Ishikawa (cell line): ENCODE results near the gene TM4SF5.

Experiments used
- CEBPB ChIP-seq: IDR thresholded peaks from 2 replicates; pipeline ENCODE4 v1.6.1; 2012
- CREB1 ChIP-seq: IDR thresholded peaks from 2 replicates; pipeline ENCODE4 v1.6.1; 2012; ENCODE audit warnings: low read depth
- EGR1 ChIP-seq: IDR thresholded peaks from 2 replicates; pipeline ENCODE4 v1.6.1; 2012
- EP300 ChIP-seq: IDR thresholded peaks from 2 replicates; pipeline ENCODE4 v1.6.1; 2012; ENCODE audit warnings: borderline replicate concordance
- FOXM1 ChIP-seq: IDR thresholded peaks from 2 replicates; pipeline ENCODE4 v1.6.1; 2012; ENCODE audit warnings: low read depth, borderline replicate concordance
- MAX ChIP-seq: IDR thresholded peaks from 2 replicates; pipeline ENCODE4 v1.6.1; 2012
- NFIC ChIP-seq: IDR thresholded peaks from 2 replicates; pipeline ENCODE4 v1.6.1; 2012
- RAD21 ChIP-seq: IDR thresholded peaks from 2 replicates; pipeline ENCODE4 v1.6.1; 2012; ENCODE audit warnings: low read depth
- REST ChIP-seq: IDR thresholded peaks from 2 replicates; pipeline ENCODE4 v1.6.1; 2012; ENCODE audit warnings: low read depth, mild to moderate bottlenecking
- TAF1 ChIP-seq: IDR thresholded peaks from 2 replicates; pipeline ENCODE4 v1.6.1; 2012; ENCODE audit warnings: low read depth, mild to moderate bottlenecking
- TCF12 ChIP-seq: IDR thresholded peaks from 2 replicates; pipeline ENCODE4 v1.6.1; 2012; ENCODE audit warnings: low read depth
- TEAD4 ChIP-seq: IDR thresholded peaks from 2 replicates; pipeline ENCODE4 v1.6.1; 2012
- USF1 ChIP-seq: IDR thresholded peaks from 2 replicates; pipeline ENCODE4 v1.6.1; 2012
- YY1 ChIP-seq: IDR thresholded peaks from 2 replicates; pipeline ENCODE4 v1.6.1; 2012; ENCODE audit warnings: low read depth
- ZBTB7A ChIP-seq: IDR thresholded peaks from 2 replicates; pipeline ENCODE4 v1.6.1; 2012; ENCODE audit warnings: low read depth

TM4SF5 gene

GRCh38 chr17:4742629-4743028 lies 29.1 kb upstream of the TM4SF5 start:
- TF ChIP-seq YY1 (no peak), CREB1 (no peak), REST (no peak), TEAD4 (no peak), EP300 (no peak), TCF12 (no peak), NFIC (no peak), CEBPB (no peak), TAF1 (no peak), EGR1 (no peak), MAX (no peak), RAD21 (no peak), ZBTB7A (no peak), USF1 (no peak), FOXM1 (no peak)

GRCh38 chr17:4743216-4743615 lies 28.5 kb upstream of the TM4SF5 start:
- TF ChIP-seq FOXM1 = no peak
- TF ChIP-seq ZBTB7A = no peak
- TF ChIP-seq TAF1 = no peak
- no peak for TF ChIP-seq TEAD4
- no peak for TF ChIP-seq REST
- TF ChIP-seq CREB1 = no peak
- TF ChIP-seq YY1 = no peak
- no peak for TF ChIP-seq CEBPB
- no peak for TF ChIP-seq MAX
- no peak for TF ChIP-seq NFIC
- TF ChIP-seq EGR1 = no peak
- TF ChIP-seq TCF12 = no peak
- TF ChIP-seq USF1 = no peak
- TF ChIP-seq RAD21 = no peak
- TF ChIP-seq EP300 = no peak

GRCh38 chr17:4743898-4744297 lies 27.8 kb upstream of the TM4SF5 start:
- TF ChIP-seq MAX (no peak), EP300 (no peak), FOXM1 (no peak), EGR1 (no peak), CEBPB (no peak), NFIC (no peak), TCF12 (no peak), CREB1 (no peak), YY1 (no peak), TEAD4 (no peak), USF1 (no peak), ZBTB7A (no peak), REST (no peak), TAF1 (no peak), RAD21 (no peak)
